ENCODE results near the gene LTBP1. TPM values are rescaled to one million over a fixed set of nuclear protein-coding genes. Genes with fewer than 3 reads are reported as not detected.

Gene LTBP1
- total and polyA plus RNA-seq, 2 experiments from 2014 or later: 216 to 509 TPM

DNA sequence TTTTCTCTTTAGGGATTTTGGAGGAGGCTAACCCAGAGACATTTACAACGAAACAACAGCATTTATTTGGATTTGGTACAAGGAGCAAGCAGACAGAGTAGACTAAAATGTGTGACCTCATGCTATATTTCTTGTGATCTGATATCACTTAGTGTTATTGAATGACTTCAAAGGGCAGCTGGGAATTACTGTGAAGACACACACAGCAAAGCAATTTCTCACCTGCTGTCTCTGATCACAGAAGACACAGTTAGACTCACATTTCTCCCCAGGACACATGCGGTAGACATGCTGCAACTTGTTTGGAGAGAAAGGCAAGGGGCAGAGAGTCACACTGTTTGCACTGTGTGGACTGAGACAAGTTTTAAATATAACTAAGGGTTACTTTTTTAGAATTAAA, 67.5 kb downstream of the LTBP1 start:
- no peak for TF ChIP-seq CTCF (IDR thresholded peaks at IDR 0.05; ENCODE audit: low read depth, low read length)
- Histone ChIP-seq H3K4me1 (ENCODE audit: low read depth) (peaks cover 67% of the 10 kb centered on the region), H3K9me3 (ENCODE audit: low read depth) (no peaks in the 10 kb centered on the region), H3K27me3 (no peaks in the 10 kb centered on the region), H3K4me3 (no peak overlapping the region), H3K27ac (peak overlapping the region; percentile 94), H3K36me3 (no peaks in the 10 kb centered on the region)
- no peak for DNase-seq (ENCODE audit: low read depth in 1 of 2, low spot score in 1 of 2)

- TF ChIP-seq CTCF (IDR thresholded peaks at IDR 0.05; ENCODE audit: low read depth, low read length): no peak
- Histone ChIP-seq H3K4me1 (ENCODE audit: low read depth) (peaks cover 75% of the 10 kb centered on the region), H3K9me3 (ENCODE audit: low read depth) (no peaks in the 10 kb centered on the region), H3K27ac (peak overlapping the region; percentile 94), H3K27me3 (no peaks in the 10 kb centered on the region), H3K36me3 (no peaks in the 10 kb centered on the region), H3K4me3 (no peak overlapping the region)
- DNase-seq (ENCODE audit: low read depth in 1 of 2, low spot score in 1 of 2): peak; percentile 65 to 87
Observed at GRCh38 chr2:33015421-33016142, 68.8 kb downstream of the LTBP1 start.

- no peak for TF ChIP-seq CTCF (IDR thresholded peaks at IDR 0.05; ENCODE audit: low read depth, low read length)
- Histone ChIP-seq H3K36me3 (no peaks in the 10 kb centered on the region), H3K27me3 (no peaks in the 10 kb centered on the region), H3K4me3 (no peak overlapping the region), H3K4me1 (ENCODE audit: low read depth) (peaks cover 87% of the 10 kb centered on the region), H3K27ac (peak overlapping the region; percentile 94), H3K9me3 (ENCODE audit: low read depth) (no peaks in the 10 kb centered on the region)
- peak in 1 of 2 donors; percentile 46 for DNase-seq (ENCODE audit: low read depth in 1 of 2, low spot score in 1 of 2)
Observed at GRCh38 chr2:33018271-33018670, 71.5 kb downstream of the LTBP1 start.

- no peak for DNase-seq (ENCODE audit: low read depth in 1 of 2, low spot score in 1 of 2)
- H3K4me3 ChIP-seq: no peak overlapping the region
- peak overlapping the region; percentile 94 for H3K27ac ChIP-seq
- no peaks in the 10 kb centered on the region for H3K27me3 ChIP-seq
- no peak for TF ChIP-seq CTCF (IDR thresholded peaks at IDR 0.05; ENCODE audit: low read depth, low read length)
- H3K36me3 ChIP-seq: no peaks in the 10 kb centered on the region
- H3K4me1 ChIP-seq (ENCODE audit: low read depth): peaks cover 82% of the 10 kb centered on the region
- no peaks in the 10 kb centered on the region for H3K9me3 ChIP-seq (ENCODE audit: low read depth)
Observed at GRCh38 chr2:33019796-33020195, 73.0 kb downstream of the LTBP1 start.

DNA sequence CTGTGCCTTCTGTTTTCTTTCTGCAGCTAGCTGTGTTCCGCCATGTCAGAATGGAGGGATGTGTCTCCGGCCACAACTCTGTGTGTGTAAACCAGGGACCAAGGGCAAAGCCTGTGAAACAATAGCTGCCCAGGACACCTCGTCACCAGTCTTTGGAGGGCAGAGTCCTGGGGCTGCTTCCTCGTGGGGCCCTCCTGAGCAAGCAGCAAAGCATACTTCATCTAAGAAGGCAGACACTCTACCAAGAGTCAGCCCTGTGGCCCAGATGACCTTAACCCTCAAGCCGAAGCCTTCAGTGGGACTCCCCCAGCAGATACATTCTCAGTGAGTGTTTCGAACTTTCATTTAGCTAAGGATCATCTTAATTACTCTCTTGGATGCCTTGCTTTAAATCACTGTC, 74.1 kb downstream of the LTBP1 start:
- no peaks in the 10 kb centered on the region for H3K9me3 ChIP-seq (ENCODE audit: low read depth)
- H3K4me3 ChIP-seq: no peak overlapping the region
- peak overlapping the region; percentile 94 for H3K27ac ChIP-seq
- no peak for TF ChIP-seq CTCF (IDR thresholded peaks at IDR 0.05; ENCODE audit: low read depth, low read length)
- peak in 1 of 2 donors; percentile 41 for DNase-seq (ENCODE audit: low read depth in 1 of 2, low spot score in 1 of 2)
- H3K27me3 ChIP-seq: no peaks in the 10 kb centered on the region
- peaks cover 72% of the 10 kb centered on the region for H3K4me1 ChIP-seq (ENCODE audit: low read depth)
- peaks cover 6% of the 10 kb centered on the region for H3K36me3 ChIP-seq

Measured in cardiac muscle cell (in vitro differentiated cells and primary cell).